ENCODE data around the gene ALG6.

The ALG6 gene

GRCh38 chr1:63367215-63368103 lies at the start of gene ALG6:
Gene ALG6, plus strand, starts transcription at chr1:63367627. Its CDS starts 3,351 bp downstream, at chr1:63370978.
- peak; percentile 99 for DNase-seq (ENCODE audit: low read depth, low spot score)

- no peak for DNase-seq (ENCODE audit: low read depth, low spot score)
These were observed 49.6 kb upstream of the ALG6 start for GRCh38 chr1:63317817-63318152.

DNA sequence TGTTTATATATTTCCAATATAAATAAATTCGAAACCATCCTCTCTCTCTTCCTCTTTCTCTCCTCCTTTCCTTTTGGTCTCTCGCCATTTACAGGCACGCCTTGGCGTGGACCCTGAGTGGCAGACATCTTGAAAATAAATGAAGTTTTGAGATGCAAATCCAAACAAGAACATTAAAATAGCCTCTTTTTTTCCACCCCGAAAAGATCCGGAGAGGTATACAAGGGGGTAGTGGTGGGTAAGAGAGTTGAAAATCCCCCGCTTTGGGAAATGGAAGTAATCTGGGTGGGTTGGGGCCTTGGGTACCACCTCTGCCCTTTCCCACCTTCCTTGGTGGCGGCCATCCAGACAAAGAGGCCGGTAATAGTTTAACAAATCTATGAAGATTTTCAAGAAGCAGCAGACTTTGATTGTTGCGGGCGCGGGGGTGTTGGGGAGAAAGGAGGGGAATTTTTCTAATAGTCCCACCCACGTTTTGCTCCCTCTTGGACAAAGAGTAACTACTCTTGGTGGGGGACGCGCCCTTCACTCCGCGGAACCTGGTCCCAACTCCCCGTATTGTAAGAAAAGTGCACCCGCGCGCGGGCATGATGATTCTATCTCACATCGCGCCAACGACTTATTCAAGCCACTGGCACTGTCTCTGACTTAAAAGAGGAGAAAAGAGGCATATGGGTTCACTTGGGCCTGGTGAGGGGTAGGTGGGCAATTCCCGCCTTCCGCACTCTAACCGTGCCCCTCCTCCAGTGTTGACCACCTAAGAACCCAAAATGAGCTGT lies 49.0 kb upstream of the ALG6 start:
- no peak for DNase-seq (ENCODE audit: low read depth, low spot score)

- DNase-seq (ENCODE audit: low read depth, low spot score) = no peak
These were observed 48.1 kb upstream of the ALG6 start for GRCh38 chr1:63319046-63320021.

GRCh38 chr1:63320022-63320721 lies 47.3 kb upstream of the ALG6 start:
- DNase-seq (ENCODE audit: low read depth, low spot score) = no peak

DNA sequence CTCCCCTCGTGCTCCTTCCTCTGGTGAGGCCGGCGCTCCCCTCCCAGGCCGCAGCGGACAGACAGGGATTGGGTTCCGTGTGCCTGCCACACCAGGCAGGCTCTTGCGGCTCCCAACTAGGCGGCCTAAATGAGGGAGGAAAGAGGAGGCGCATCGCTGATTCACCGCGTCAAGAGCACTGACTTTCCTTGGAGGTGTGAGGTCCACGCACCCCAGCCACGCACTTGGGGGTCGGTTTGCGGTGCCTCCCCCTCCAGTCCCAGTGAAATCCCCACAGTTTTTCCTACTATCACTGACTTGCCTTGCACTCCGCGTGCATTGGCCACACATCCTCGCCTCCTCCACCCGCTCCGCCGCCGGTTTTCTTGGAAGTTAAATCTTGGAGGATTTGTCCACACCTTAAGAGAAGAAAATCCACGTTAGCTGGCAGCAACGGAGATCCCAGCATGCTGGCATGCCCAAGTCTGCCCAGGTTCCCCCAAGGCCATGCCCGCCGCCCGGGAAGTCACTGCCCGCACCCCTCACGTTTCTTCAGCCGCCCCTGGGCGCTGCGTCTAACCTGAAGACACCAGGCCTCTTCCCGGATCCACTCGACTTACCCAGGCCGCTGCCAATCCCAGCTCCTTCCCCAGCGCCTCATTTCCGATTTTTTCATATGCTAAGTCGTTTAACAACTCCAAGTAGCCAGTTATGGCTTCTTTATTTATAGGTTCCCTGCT lies 46.2 kb upstream of the ALG6 start:
- no peak for DNase-seq (ENCODE audit: low read depth, low spot score)

- no peak for DNase-seq (ENCODE audit: low read depth, low spot score)
These were observed 45.7 kb upstream of the ALG6 start for GRCh38 chr1:63321785-63322113.

- DNase-seq (ENCODE audit: low read depth, low spot score) = peak; percentile 57
These were observed 45.1 kb upstream of the ALG6 start, which contains the start of gene FOXD3 for GRCh38 chr1:63322114-63322943. Gene FOXD3, plus strand, starts transcription at chr1:63322567. Its CDS starts 492 bp downstream, at chr1:63323059.

DNA sequence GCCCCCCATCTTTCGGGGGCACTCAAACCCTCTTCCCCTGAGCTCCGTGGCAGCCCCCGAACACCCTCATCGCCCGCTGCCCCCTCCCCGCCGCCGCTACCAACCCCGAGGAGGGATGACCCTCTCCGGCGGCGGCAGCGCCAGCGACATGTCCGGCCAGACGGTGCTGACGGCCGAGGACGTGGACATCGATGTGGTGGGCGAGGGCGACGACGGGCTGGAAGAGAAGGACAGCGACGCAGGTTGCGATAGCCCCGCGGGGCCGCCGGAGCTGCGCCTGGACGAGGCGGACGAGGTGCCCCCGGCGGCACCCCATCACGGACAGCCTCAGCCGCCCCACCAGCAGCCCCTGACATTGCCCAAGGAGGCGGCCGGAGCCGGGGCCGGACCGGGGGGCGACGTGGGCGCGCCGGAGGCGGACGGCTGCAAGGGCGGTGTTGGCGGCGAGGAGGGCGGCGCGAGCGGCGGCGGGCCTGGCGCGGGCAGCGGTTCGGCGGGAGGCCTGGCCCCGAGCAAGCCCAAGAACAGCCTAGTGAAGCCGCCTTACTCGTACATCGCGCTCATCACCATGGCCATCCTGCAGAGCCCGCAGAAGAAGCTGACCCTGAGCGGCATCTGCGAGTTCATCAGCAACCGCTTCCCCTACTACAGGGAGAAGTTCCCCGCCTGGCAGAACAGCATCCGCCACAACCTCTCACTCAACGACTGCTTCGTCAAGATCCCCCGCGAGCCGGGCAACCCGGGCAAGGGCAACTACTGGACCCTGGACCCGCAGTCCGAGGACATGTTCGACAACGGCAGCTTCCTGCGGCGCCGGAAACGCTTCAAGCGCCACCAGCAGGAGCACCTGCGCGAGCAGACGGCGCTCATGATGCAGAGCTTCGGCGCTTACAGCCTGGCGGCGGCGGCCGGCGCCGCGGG lies 44.2 kb upstream of the ALG6 start:
- no peak for DNase-seq (ENCODE audit: low read depth, low spot score)

DNA sequence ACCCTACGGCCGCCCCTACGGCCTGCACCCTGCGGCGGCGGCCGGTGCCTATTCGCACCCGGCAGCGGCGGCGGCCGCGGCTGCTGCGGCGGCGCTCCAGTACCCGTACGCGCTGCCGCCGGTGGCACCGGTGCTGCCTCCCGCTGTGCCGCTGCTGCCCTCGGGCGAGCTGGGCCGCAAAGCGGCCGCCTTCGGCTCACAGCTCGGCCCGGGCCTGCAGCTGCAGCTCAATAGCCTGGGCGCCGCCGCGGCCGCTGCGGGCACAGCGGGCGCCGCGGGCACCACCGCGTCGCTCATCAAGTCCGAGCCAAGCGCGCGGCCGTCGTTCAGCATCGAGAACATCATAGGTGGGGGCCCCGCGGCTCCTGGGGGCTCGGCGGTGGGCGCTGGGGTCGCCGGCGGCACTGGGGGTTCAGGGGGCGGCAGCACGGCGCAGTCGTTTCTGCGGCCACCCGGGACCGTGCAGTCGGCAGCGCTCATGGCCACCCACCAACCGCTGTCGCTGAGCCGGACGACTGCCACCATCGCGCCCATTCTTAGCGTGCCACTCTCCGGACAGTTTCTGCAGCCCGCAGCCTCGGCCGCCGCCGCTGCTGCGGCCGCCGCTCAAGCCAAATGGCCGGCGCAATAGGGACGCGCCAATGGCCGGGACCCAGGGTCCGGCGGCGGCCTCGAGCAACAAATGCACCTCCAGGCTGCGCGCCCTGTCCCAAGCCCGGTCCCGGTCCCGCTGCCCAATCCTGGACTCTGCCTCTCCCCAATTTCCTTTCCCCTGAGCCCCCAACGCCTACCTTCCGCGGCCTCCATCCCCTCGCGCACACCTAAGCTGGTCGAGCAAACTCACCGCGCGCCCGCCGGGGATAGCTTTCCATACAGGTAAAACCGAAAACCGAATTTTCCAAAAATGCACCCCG lies 43.3 kb upstream of the ALG6 start:
- no peak for DNase-seq (ENCODE audit: low read depth, low spot score)

DNA sequence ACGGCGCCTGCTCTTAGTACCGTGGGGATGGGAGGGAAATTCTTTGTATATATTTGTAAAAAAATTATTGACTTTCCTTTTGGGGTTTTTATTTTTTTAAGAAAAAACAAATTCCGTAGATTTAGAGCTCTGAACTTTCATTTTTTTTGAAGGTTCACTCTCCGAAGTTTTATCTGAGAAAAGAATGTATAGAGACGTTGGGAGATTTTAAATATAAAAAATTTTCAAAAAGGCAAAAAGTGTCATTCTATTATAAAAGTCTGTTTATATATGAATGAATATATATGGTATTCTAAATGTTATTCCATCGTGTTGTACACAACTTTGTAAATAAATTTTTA lies 42.7 kb upstream of the ALG6 start:
- DNase-seq (ENCODE audit: low read depth, low spot score) = no peak

DNA sequence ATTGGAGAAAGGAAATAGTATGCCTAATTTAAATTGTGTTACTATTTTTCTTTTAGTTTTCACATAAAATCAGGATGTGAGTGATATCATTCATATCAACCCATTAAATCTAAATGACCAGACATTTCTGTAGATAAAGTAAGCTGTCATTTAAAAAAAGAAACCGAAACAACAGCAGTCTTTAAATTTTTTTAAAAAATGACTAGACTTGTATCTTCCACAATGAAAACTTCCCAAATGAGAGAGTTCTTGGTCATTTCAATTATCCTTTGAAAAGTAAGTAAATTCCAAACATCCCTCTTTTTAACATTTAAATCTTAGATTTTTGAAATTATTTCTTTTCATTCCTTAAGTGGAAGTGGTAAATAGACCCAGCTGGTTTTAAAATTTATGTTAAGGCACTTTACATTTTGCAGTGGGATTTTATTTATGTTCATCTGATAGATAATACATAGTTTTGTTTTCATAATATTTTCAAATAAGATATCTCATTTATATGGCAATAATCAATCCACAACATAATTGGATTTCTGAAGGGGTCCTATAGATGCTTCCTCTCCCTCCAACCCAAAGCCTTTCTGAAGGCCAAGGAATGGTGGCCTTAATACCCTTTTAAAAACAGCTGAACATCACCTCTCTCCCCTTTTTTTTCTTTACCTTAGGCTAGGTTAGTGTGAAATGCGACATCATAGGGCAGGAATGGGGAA lies 42.0 kb upstream of the ALG6 start:
- no peak for DNase-seq (ENCODE audit: low read depth, low spot score)

GRCh38 chr1:63326106-63326472 lies 41.3 kb upstream of the ALG6 start:
- no peak for DNase-seq (ENCODE audit: low read depth, low spot score)

- DNase-seq (ENCODE audit: low read depth, low spot score) = no peak
These were observed 40.7 kb upstream of the ALG6 start for GRCh38 chr1:63326473-63327380.

- peak; percentile 77 for DNase-seq (ENCODE audit: low read depth, low spot score)
These were observed 39.9 kb upstream of the ALG6 start for GRCh38 chr1:63327417-63328054.
